GM18870 (cell line): ENCODE measurements around the gene CHP2.
"Not testable (repeated sequence)": the region's sequence is repeated elsewhere in the genome, so short reads cannot be mapped to it uniquely, and the experiment has no call there.

Experiments used
- ATAC-seq: cut with Tn5 transposase; IDR thresholded peaks from one replicate; pipeline ENCODE4 v1.9.1; 2021; ENCODE audit warnings: moderate library complexity; ENCODE audit not compliant: unreplicated experiment

The CHP2 gene

DNA sequence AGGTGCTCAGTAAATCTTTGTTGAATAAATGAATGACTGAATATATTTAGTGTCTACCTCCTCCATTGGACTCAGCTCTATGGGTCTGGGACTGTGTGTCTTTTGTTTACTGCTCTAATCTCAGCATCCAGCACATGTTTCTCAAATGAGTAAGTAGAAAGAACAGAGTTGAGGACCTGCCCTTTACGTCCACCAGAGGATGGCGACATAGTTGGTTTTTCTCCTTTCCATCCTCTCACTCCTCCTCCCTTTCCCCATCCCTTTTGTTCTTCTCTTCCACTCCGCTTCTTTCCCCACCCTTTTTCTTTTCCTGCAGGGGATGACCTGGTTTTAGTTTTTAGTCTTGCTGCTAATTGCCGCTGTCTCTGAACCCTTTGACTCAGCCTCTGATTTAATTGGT lies 12.1 kb upstream of the CHP2 start:
- no peak for ATAC-seq

DNA sequence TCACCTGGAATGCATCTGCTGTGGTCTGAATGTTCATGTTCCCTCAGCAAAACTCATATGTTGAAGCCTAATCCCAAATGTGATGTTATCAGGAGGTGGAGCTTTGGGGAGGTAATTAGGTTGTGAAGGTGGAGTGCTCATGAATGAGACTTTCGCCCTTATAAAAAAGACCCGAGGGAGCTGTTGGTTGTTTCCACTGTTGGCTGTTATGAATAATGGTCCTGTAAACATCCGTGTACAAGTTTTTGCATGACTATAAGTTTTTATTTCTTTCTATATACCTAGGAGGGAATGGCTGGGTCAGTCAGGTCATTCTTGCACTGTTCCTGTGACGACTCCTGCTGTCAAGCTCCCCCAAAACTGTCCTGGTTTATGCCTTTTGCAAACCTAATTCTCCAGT lies 9.6 kb upstream of the CHP2 start:
- no peak for ATAC-seq

DNA sequence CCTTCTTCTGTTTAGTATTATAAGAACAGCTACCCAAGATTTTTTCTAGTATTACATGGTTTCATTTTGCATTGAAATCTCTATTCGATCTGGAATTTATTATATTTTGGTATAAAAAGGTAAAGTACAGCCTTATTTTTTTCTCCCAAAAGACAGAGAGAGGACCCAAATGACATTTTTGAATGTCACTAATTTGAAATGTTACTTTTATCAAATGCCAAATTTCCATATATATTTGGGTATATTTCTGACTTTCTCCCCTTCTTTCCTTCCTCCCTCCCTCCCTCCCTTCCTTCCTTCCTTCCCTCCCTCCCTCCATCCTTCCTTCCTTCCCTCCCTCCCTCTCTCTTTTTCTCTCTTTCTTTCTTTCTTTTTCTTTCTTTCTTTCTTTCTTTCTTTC lies 6.2 kb upstream of the CHP2 start:
- no peak for ATAC-seq

DNA sequence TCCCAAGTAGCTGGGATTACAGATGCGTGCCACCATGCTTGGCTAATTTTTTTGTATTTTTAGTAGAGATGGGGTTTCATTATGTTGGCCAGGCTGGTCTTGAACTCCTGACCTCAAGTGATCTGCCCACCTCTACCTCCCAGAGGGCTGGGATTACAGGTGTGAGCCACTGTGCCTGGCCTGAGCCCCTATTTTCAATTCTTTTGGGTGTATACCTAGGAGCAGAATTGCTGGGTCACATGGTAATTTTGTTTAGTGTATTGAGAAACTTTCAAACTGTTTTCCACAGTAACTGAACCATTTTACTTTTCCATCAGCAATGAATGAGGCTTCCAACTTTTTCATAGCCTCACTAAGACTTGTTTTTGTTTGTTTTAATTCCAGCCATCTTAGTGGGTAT lies 3.8 kb upstream of the CHP2 start:
- ATAC-seq, result not testable (repeated sequence)

DNA sequence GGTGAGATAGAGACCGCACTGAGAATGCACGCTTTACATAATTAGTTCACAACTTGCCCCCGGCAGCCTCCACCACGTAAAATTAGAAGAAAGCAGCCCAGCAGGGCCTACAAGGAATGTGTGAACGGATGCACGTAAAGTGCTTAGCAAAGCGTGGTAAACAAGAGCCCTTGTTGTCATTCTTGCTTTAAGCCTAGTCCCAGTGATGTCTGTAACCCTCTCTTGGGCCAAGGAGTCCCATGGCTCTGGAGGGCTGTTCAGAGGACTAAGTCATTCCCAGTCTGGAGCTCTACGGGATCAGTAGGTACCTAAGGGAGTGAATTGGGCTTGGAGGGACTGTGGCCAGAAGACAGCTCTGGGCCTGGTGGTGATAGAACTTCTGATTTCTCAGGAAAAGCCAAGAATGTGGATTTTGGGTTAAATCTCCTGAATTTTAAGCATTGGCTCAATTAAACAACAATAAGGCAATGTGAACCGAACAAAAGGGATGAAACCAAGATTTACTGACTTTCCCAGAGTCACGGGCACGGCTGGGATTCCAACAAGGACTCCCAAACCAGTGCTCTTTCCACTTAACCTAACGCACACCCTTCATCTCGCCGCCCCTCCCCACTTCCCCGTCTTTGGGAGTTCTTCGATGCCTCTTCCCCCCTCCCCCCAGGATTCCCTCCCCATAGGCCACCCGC lies 775 bp upstream of the CHP2 start:
- no peak for ATAC-seq

DNA sequence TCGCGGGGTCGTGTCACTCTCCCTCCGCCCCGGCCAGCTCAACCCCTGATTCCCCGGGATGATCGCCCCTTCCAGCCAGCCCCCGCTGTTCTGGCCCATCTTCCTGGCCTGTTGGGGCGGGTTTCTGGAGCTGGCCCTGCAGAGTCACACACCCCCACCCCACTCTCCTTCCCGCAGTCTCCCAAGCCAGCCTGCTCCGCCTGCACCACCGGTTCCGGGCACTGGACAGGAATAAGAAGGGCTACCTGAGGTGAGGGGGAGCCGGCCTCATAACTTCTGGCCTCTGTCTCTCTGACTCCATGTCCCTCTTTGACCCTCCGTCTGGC lies 621 bp downstream of the CHP2 start:
- ATAC-seq, result no peak

DNA sequence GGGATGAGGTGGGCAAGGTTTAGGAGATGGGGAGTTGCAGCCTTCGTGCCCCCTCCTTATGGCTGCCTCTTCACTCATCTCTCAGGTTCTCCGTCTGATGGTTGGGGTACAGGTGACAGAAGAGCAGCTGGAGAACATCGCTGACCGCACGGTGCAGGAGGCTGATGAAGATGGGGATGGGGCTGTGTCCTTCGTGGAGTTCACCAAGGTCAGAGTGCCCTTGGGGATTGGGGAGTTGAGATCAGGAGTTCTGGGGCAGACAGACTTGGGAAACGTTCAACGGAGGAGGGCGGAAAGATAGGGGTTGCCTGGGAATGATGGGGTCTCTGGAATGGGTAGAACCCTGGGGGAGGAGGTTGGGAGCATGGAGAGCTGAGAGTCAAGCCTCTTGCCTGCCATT lies 2.3 kb downstream of the CHP2 start:
- ATAC-seq, result no peak

DNA sequence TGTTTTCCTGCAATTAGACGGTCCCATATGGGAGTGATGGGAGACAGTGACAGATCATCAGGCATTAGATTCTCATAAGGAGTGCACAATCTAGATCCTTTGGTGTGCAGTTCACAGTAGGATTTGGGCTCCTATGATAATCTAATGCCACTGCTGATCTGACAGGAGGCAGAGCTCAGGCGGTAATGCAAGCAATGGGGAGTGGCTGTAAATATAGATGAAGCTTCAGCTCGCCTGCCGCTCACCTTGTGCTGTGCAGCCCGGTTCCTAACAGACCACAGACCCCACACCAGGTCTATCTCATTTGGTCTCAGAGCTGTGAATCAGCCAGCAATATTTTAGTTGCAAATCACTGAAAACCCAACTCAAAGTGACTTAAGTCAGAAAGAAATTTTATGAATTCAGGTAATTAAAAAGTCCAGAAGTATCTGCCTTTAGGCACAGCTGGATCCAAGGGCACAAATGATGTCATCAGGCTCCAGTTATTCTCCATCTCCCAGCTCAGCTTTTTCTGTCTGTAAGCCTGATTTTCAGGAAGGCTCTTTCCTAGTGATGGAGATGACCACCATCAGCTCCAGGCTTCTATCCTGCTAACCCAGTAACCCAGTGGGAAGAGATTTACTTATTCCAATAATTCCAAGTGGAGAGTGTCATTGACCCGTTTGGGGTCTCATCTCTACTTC lies 3.3 kb downstream of the CHP2 start:
- ATAC-seq, result no peak

DNA sequence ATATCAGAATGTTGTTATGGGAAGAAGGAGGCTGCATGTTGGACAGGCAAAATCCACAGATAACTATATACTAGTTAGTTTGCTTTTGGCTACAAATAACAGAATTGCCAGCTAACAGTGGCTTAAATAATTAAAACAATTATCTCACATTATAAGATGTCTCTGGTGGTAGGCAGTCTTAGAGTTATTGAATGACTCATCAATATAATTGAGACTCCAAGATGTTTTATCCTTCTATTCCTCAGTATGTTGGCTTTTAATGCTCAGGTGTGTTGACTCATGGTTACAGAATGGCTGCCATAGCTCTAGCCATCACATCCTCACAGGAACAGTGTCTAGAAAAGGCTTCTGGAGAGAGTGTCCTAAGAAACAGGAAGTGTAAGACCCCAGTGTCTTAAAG lies 11.1 kb downstream of the CHP2 start:
- no peak for ATAC-seq

DNA sequence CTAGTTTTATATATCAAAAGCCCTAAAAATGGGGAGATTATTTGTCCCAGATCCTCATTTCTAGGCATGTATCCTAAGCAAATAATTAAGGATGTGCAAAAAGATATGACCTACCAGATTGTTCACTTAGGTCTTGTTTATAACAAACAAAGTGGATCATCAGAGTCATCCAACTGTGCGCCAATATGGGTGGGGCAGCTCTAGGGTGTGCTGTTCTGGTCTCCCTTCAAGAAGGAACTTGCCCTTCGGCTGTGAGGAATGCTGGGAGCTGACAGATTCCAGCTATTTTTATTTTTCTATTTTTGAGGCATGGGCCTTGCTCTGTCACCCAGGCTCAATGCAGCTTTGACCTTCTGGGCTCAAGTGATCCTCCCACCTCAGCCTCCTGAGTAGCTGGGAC lies 13.8 kb downstream of the CHP2 start:
- no peak for ATAC-seq

DNA sequence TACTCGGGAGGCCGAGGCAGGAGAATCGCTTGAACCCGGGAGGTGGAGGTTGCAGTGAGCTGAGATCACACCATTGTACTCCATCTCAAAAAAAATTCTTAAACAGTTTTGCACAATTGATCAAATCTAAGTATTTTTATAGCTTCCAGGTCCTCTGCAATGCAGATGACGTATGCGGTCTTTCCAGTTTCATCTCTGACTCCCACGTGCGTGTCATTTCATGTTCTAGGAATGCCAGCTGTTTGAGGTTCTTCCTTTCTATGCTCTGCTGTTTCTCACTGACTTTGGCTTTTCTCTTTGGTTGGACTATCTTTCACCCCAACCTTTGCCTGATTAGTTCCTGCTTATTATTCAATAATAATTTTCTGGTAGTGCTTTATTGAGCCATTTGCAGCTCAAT lies 16.2 kb downstream of the CHP2 start:
- ATAC-seq, result no peak

DNA sequence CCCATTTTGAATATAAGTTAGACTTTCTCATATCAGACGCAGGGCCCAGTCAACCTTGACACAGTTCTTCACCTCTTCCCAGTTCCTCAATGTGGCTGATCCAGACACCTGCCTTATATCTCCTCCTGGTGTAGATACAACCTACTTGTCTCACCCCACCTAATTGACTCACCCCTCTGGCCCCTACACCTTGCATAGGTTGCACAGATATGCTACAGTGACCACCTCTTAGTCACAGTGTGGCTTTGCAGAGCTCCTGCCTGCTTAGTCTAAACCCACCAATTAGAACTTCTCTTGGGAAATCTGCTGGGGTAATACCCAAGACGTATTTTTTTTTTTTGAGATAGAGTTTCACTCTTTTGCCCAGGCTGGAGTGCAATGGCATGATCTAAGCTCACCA lies 16.8 kb downstream of the CHP2 start:
- ATAC-seq, result no peak

DNA sequence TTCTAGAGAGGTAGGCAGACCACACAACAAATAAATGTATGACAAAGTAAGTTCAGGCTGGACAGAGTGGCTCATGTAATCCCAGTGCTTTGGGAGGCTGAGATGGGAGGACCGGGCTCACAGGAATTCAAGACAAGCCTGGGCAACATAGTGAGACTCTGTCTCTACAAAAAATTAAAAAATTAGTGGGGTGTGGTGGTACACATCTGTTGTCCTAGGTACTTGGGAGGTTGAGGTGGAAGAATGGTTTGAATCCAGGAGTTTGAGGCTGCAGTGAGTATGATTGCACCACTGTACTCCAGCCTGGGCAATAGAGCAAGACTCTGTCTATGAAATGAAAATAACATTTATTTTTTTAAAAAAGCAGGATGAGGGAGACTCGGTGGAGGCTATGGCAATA lies 18.5 kb downstream of the CHP2 start:
- no peak for ATAC-seq

DNA sequence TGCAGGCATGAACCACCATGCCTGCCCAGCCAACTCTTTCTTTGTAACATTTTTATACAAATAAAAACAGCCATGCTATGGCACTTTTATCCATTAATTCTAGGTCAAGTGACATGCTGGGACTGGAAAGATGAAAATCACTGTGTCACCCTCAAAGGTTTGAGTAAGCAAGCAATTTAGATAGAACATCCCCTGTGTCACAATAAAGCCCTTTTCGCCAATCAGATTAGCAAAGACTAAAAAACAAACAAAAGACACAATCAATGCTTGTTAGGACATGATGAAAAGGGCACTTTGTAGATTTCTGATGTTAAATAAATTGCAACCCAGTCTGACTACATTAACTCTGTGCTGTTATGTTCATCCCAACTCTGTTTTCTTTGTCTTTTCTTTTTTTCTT lies 26.4 kb downstream of the CHP2 start:
- ATAC-seq, result no peak

DNA sequence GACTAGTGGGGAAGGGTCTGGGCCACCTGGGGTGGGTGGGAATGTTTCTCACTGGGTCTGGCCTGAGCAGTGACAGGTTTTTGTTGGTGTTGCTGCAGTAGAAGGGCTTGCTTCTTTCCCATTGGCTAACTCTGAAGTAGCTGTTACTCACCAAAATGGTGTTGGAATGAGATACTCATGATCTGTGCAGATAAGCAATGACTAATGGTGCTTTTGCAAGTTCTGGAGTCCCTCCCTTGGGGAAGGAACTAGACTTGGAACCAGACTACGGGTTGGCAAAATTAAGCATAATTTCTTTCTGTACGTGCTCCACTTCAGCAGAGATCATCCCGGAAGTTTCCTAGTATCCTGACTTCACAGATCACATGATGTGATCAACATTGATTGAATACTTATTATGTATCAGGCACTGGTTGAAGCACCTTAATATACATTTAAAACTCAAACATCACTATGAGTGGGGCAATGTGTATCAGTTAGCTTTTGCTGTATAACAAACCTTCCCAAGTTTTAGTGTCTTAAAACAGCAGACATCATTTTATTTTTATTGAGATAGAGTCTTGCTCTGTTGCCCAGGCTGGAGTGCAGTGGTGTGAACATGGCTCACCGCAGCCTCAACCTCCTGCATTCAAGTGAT lies 30.1 kb downstream of the CHP2 start:
- no peak for ATAC-seq

DNA sequence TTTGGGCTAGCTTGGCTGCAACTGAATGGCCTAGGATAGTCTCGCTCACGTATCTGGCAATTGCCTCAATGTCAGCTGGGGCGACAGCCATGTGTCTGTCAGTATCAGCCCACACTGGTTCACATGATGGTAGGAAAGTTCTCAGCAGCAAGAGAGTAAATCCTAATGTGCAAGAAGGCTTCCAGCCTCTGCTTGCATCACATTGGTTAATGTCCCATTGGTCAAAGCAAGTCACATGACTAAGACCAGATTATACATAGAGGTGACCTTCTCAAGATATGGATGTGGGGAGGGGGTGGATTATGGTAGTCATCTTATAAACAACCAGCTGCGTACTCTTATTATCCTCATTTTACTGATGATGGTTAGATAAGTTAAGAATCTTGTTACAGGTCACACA lies 31.0 kb downstream of the CHP2 start:
- no peak for ATAC-seq

DNA sequence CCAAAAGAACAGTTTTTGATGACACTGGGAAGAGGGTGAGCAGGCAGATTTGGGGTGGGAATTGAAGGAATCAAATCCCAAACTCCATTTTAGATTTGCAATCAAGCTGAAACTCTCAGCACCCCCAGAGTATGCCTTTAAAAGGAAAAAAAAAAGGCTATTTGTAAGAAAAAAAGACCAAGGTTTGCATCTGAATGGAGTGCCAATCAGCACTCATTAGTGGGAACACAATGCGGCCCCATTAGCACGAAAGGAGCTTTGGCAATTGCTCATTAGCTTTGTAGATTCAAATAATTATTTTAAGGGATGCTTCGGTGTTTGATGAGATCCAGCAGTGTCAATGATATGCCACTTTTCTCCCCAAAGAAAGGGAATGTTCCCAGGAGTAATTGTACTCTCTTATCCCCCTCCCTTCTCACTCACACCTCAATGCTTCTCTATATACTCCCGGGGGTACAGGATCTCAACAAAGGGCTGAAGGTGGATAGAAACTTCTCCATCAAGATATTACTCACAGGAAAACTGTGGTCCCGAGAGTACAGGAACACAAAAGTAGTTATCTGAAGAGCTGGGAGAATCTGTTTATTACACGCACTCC lies 32.2 kb downstream of the CHP2 start:
- ATAC-seq, result no peak

DNA sequence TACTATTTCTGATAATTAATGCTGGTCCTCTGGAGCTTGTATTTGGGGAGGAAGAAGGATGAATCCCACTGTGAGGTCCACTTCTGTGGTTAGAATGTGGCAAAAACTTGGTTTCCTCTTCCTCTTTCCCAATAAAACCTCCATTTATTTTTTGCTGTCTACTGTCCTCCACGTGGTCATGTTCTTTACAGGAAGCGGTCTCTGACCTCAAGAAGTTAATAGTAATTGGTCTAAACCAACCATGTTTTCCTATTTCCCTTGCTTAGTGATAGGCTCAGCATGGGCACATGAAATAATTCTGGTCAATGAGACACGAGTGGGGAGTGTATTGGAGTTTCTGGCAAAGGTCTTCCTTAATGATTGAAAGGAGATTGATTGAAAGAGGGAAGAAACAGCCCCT lies 33.9 kb downstream of the CHP2 start:
- ATAC-seq, result no peak

DNA sequence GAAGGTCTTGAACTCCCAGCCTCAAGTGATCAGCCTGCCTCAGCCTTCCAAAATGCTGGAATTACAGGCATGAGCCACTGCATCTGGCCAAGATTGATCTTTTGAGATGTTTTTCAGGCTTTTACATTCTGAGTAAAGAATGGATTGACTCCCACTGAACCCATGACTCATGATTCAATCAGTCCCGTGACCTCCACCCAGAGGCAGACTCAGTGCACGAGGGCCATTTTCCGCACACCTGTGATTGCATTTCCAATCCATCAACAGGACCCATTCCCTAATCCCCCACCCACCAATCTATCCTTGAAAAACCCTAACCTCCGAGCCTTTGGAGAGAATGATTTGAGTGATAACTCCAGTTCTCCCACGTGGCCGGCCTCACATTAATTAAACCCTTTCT lies 40.6 kb downstream of the CHP2 start:
- no peak for ATAC-seq

DNA sequence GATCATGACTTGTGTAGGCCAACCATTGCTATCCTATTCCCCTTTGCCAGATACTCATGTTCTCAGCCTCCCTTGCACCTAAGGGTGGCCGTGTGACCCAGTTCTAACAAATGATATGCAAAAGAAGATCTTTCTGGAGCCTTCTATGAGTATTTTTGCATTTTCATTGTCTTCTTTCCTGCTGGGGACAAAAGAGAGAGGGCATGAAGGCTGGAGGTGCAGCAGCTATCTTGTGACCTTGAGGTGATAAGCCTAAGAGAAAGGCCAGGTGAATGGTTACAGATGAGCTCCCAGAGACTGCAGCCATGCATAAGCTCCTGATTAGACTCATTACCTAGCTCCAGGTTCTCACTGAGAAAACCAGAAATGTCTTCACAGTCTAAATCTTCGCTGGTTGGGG lies 42.1 kb downstream of the CHP2 start:
- ATAC-seq, result no peak

DNA sequence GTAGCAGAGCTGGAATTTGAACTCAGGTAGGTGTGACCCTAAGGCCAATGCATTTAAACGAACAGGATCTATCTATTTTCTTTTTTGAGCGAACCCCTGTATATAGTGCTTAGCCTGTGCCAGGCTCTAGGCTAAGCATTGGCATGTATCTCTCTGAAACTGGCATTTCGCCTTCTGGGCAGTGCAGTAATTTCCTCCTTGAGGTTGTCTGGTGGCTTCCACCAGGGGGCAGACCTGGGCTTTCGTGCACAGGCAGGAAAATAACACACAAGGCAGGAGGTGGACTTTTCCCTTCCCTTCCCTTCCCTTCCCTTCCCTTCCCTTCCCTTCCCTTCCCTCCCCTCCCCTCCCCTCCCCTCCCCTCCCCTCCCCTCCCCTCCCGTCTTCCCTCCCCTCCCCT lies 46.6 kb downstream of the CHP2 start:
- no peak for ATAC-seq

DNA sequence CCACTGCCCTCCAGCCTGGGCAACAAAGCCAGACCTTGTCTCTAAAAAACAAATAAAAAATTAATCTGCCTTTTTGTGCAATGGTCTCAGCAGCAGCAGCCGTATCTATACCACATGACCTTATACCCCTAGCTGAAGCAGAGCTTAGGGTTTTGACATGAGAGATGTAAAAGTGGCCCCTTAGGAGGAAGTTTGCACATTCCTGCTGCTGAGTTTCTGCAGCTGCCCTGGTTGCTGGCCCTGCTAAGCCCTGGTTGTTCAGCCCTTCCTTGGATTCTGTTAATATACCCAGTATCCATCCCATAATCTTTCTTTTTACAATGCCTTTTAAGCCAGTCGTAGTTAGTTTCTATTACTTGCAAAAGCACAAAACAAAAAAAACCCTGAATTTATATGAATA lies 48.0 kb downstream of the CHP2 start:
- ATAC-seq, result no peak
